Karpas-422 (cell line): ENCODE data around the gene MIX23. TPM values are rescaled to one million over a fixed set of nuclear protein-coding genes. Genes with fewer than 3 reads are reported as not detected.
A peak's percentile ranks its signal among the peaks of the same experiment; 100 is the strongest.
"Not testable (repeated sequence)": the region's sequence is repeated elsewhere in the genome, so short reads cannot be mapped to it uniquely, and the experiment has no call there.

Experiments
- DNase-seq: peaks from one replicate; pipeline ENCODE4 v3.0.0-alpha.2; 2015
- H2AFZ ChIP-seq: fragments of 200-600 bp; sonication (generic); 2 replicates; pipeline ENCODE4 v1.6.1; 2014; ENCODE audit warnings: antibody characterized with exemption, low read length, mixed read lengths
- H3K27ac ChIP-seq: fragments of 200-600 bp; sonication (generic); 2 replicates; pipeline ENCODE4 v1.5.1; 2014; ENCODE audit warnings: mild to moderate bottlenecking, low read length, moderate library complexity
- H3K27me3 ChIP-seq: fragments of 200-600 bp; sonication (generic); 2 replicates; pipeline ENCODE4 v1.6.1; 2014; ENCODE audit warnings: low read length, mixed read lengths
- H3K36me3 ChIP-seq: fragments of 200-600 bp; sonication (generic); 2 replicates; pipeline ENCODE4 v1.6.1; 2014; ENCODE audit warnings: low read length, mixed read lengths; ENCODE audit not compliant: insufficient read depth
- H3K4me1 ChIP-seq: fragments of 200-600 bp; sonication (generic); 2 replicates; pipeline ENCODE4 v1.6.1; 2014; ENCODE audit warnings: mild to moderate bottlenecking, low read length, mixed read lengths
- H3K4me2 ChIP-seq: fragments of 200-600 bp; sonication (generic); 2 replicates; pipeline ENCODE4 v1.6.1; 2014; ENCODE audit warnings: low read length, low read depth, mild to moderate bottlenecking; ENCODE audit not compliant: poor library complexity, severe bottlenecking
- H3K4me3 ChIP-seq: fragments of 200-600 bp; sonication (generic); 2 replicates; pipeline ENCODE4 v1.5.1; 2014; ENCODE audit warnings: mild to moderate bottlenecking, antibody characterized with exemption, low read length, mixed read lengths
- H3K79me2 ChIP-seq: fragments of 200-600 bp; sonication (generic); 2 replicates; pipeline ENCODE4 v1.6.1; 2014; ENCODE audit warnings: mild to moderate bottlenecking, low read length, mixed read lengths
- H3K9ac ChIP-seq: fragments of 200-600 bp; sonication (generic); 2 replicates; pipeline ENCODE4 v1.6.0; 2014; ENCODE audit warnings: low read length
- H3K9me2 ChIP-seq: fragments of 200-600 bp; sonication (generic), shearing (Covaris generic); replicated peaks from 2 replicates; pipeline ENCODE4 v1.6.0; 2014; ENCODE audit warnings: mild to moderate bottlenecking, low read length, moderate library complexity; ENCODE audit not compliant: insufficient read depth
- H3K9me3 ChIP-seq: fragments of 300-700, 200-600 bp; sonication (generic); 2 replicates; pipeline ENCODE4 v1.6.1; 2014; ENCODE audit warnings: low read length, mixed read lengths
- H4K20me1 ChIP-seq: fragments of 200-600 bp; sonication (generic); 2 replicates; pipeline ENCODE4 v1.6.1; 2014; ENCODE audit warnings: mild to moderate bottlenecking, antibody characterized with exemption, low read length, low read depth; ENCODE audit not compliant: insufficient read depth
- total RNA-seq: library from RNA; depleted of rRNA; stranded (reverse); fragments of >200 nt; shearing (Covaris generic); gene quantifications from 2 replicates; pipeline ENCODE4 v1.2.3, GENCODE V29; 2014; ENCODE audit warnings: low replicate concordance

The MIX23 gene
- total RNA-seq, 1 experiment from 2014 or later = 45.8 TPM

DNA sequence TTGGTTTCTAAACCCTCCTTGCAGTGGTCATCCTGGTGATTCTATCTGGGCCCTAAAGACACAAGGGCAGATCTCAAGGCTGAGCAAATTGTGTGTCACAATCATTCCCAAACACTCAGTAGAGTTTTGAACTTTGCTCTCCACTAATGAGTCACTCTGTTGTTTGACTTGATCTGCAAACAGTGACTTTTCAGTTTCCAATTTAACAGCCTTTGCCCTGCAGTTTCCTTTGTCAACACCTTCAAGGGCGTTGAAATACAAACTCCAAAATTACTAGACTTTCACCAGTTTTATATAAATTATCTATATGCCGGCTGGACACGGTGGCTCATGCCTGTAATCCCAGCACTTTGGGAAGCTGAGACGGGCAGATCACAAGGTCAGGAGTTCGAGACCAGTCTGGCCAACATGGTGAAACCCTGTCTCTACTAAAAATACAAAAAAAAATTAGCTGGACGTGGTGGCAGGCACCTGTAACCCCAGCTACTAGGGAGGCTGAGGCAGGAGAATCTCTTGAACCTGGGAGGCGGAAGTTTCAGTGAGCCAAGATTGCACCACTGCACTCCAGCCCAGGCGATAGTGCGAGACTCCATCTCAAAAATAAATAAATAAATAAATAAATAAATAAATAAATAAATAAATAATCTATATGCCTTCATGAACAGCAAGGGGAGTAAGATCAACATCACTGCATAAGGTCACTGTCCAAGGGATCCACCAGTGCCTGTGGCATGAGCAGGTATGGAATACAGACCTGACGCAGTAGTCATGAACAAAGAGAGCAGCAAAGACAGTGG, 17.3 kb downstream of the MIX23 start:
- not testable (repeated sequence) for H3K9me2 ChIP-seq, H3K4me1 ChIP-seq, H3K27ac ChIP-seq, H3K4me3 ChIP-seq, H4K20me1 ChIP-seq, H3K9ac ChIP-seq, H3K4me2 ChIP-seq, H3K27me3 ChIP-seq, H3K9me3 ChIP-seq, H2AFZ ChIP-seq, DNase-seq
- peaks cover 15% of the 10 kb centered on the region for H3K79me2 ChIP-seq
- peaks cover 72% of the 10 kb centered on the region; the same call in 1 of the 2 replicates for H3K36me3 ChIP-seq

- no peaks in the 10 kb centered on the region for H3K27me3 ChIP-seq
- no peak overlapping the region for H3K4me3 ChIP-seq
- peaks cover 68% of the 10 kb centered on the region; the same call in 1 of the 2 replicates for H3K36me3 ChIP-seq
- H3K9me3 ChIP-seq = no peaks in the 10 kb centered on the region
- no peak overlapping the region for H3K4me2 ChIP-seq
- DNase-seq = no peak
- H3K9me2 ChIP-seq = no peaks in the 10 kb centered on the region
- H3K79me2 ChIP-seq = peaks cover 9% of the 10 kb centered on the region
- H2AFZ ChIP-seq = no peak overlapping the region
- H3K4me1 ChIP-seq = no peaks in the 10 kb centered on the region
- H4K20me1 ChIP-seq = no peaks in the 10 kb centered on the region
- no peak overlapping the region for H3K27ac ChIP-seq
- H3K9ac ChIP-seq = no peak overlapping the region
Observed at GRCh38 chr3:122365073-122365472, 18.0 kb downstream of the MIX23 start.

- Histone ChIP-seq H3K27ac (no peak overlapping the region), H2AFZ (no peak overlapping the region), H3K9ac (no peak overlapping the region), H3K9me2 (no peaks in the 10 kb centered on the region), H4K20me1 (no peaks in the 10 kb centered on the region), H3K79me2 (peaks cover 6% of the 10 kb centered on the region), H3K9me3 (no peaks in the 10 kb centered on the region), H3K4me1 (no peaks in the 10 kb centered on the region), H3K4me3 (no peak overlapping the region), H3K27me3 (no peaks in the 10 kb centered on the region), H3K36me3 (peaks cover 71% of the 10 kb centered on the region; the same call in 1 of the 2 replicates), H3K4me2 (no peak overlapping the region)
- DNase-seq = no peak
Observed at GRCh38 chr3:122364490-122364889, 18.5 kb downstream of the MIX23 start.

GRCh38 chr3:122362026-122362425, 21.0 kb downstream of the MIX23 start:
- Histone ChIP-seq H3K4me1 (no peaks in the 10 kb centered on the region), H3K27ac (no peak overlapping the region), H3K9ac (no peak overlapping the region), H3K9me2 (no peaks in the 10 kb centered on the region), H3K27me3 (no peaks in the 10 kb centered on the region), H3K79me2 (no peaks in the 10 kb centered on the region), H3K4me3 (no peak overlapping the region), H2AFZ (no peak overlapping the region), H3K36me3 (peaks cover 70% of the 10 kb centered on the region; the same call in 1 of the 2 replicates), H3K4me2 (no peak overlapping the region), H4K20me1 (no peaks in the 10 kb centered on the region), H3K9me3 (no peaks in the 10 kb centered on the region)
- no peak for DNase-seq

DNA sequence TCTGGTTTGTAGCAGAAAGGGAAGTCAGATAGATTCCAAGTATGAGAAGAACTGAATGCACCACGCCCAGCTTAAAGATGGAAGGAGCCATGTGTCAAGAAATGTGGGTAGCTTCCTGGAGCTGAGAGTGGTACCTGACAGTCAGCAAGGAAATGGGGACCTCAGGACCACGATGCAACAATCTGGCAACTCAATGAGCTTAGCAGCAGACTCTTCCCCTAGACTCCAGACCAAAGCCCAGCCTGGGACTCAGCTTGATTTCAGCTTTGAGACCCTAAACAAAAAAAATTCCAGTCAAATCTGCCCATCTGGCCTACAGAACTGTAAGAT, 24.4 kb downstream of the MIX23 start:
- Histone ChIP-seq H3K9me3 (no peaks in the 10 kb centered on the region), H2AFZ (no peak overlapping the region), H3K9me2 (no peaks in the 10 kb centered on the region), H3K79me2 (no peaks in the 10 kb centered on the region), H3K9ac (no peak overlapping the region), H3K36me3 (peaks cover 43% of the 10 kb centered on the region; the same call in 1 of the 2 replicates), H3K4me1 (no peaks in the 10 kb centered on the region), H3K4me2 (no peak overlapping the region), H4K20me1 (no peaks in the 10 kb centered on the region), H3K27ac (no peak overlapping the region), H3K4me3 (no peak overlapping the region), H3K27me3 (no peaks in the 10 kb centered on the region)
- no peak for DNase-seq

GRCh38 chr3:122357828-122358702, 25.0 kb downstream of the MIX23 start:
- H3K27me3 ChIP-seq = no peaks in the 10 kb centered on the region
- no peaks in the 10 kb centered on the region for H3K9me3 ChIP-seq
- H3K9me2 ChIP-seq = no peaks in the 10 kb centered on the region
- H3K9ac ChIP-seq = no peak overlapping the region
- H3K79me2 ChIP-seq = no peaks in the 10 kb centered on the region
- no peak overlapping the region for H3K4me2 ChIP-seq
- no peak for DNase-seq
- no peaks in the 10 kb centered on the region for H3K4me1 ChIP-seq
- H3K36me3 ChIP-seq = peaks cover 37% of the 10 kb centered on the region; the same call in 1 of the 2 replicates
- no peak overlapping the region for H3K27ac ChIP-seq
- no peak overlapping the region for H3K4me3 ChIP-seq
- no peaks in the 10 kb centered on the region for H4K20me1 ChIP-seq
- no peak overlapping the region for H2AFZ ChIP-seq

- Histone ChIP-seq H3K9me2 (no peaks in the 10 kb centered on the region), H3K4me3 (no peak overlapping the region), H3K79me2 (no peaks in the 10 kb centered on the region), H4K20me1 (no peaks in the 10 kb centered on the region), H2AFZ (no peak overlapping the region), H3K4me1 (no peaks in the 10 kb centered on the region), H3K4me2 (no peak overlapping the region), H3K27me3 (no peaks in the 10 kb centered on the region), H3K9ac (no peak overlapping the region), H3K27ac (no peak overlapping the region), H3K36me3 (peaks cover 28% of the 10 kb centered on the region; the same call in 1 of the 2 replicates), H3K9me3 (no peaks in the 10 kb centered on the region)
- DNase-seq = peak; percentile 48
Observed at GRCh38 chr3:122356402-122356801, 26.6 kb downstream of the MIX23 start.

DNA sequence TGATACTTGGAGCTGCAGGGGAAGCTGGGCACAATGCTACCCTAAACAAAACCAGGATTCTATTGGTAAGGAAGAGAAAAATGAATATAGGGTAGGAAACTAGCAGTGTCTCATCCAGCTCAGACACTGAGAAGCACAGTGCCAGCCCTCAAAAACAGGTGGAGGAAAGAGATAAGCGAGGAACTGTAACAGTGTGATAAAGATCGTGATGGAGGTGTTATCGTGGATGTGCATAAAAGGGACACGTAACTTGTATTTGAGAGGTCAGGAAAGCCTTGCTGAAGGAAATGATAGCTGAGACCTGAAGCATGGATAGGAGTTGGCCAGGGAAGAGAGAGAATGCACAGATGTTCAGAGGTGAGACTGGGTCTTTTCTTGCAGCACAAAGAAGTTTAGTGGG, 27.4 kb downstream of the MIX23 start:
- Histone ChIP-seq H3K27ac (no peak overlapping the region), H3K79me2 (no peaks in the 10 kb centered on the region), H3K27me3 (no peaks in the 10 kb centered on the region), H3K4me3 (no peak overlapping the region), H3K9me3 (no peaks in the 10 kb centered on the region), H3K4me2 (no peak overlapping the region), H3K36me3 (peaks cover 24% of the 10 kb centered on the region; the same call in 1 of the 2 replicates), H3K9ac (no peak overlapping the region), H4K20me1 (no peaks in the 10 kb centered on the region), H3K4me1 (no peaks in the 10 kb centered on the region), H2AFZ (no peak overlapping the region), H3K9me2 (no peaks in the 10 kb centered on the region)
- DNase-seq = no peak
